Heart left ventricle (tissue), 16 donors: ENCODE results near the gene AHDC1. TPM values are rescaled to one million over a fixed set of nuclear protein-coding genes. Genes with fewer than 3 reads are reported as not detected.

Source experiments
- ATAC-seq, 4 donors: fragments of 200-7000 bp; cut with Tn5 transposase; one replicate each; pipeline ENCODE4 v1.9.1; 2020 to 2022; ENCODE audit warnings: moderate library complexity in 4 of 4, mild to moderate bottlenecking in 3 of 4, moderate number of reproducible peaks in 1 of 4
- DNase-seq, 5 donors: peaks; one replicate each; pipeline ENCODE4 v3.0.0-alpha.2; 2020
- H3K27ac ChIP-seq, 12 donors: fragments of 200-600 bp; sonication (generic) in 4 of 12; one replicate each; pipeline versions ENCODE4 v1.5.0 to v1.8.0; 2016 to 2022; ENCODE audit warnings: mild to moderate bottlenecking in 2 of 12
- H3K27me3 ChIP-seq, 9 donors: fragments of 200-600 bp; sonication (generic) in 2 of 9; one replicate each; pipeline versions ENCODE4 v1.5.1 to v1.8.0; 2016 to 2022; ENCODE audit warnings: mild to moderate bottlenecking in 3 of 9
- H3K36me3 ChIP-seq, 9 donors: fragments of 200-600 bp; sonication (generic) in 2 of 9; one replicate each; pipeline versions ENCODE4 v1.5.0 to v1.8.0; 2018 to 2022; ENCODE audit warnings: mild to moderate bottlenecking in 2 of 9
- H3K4me1 ChIP-seq, 12 donors: fragments of 200-600 bp; sonication (generic) in 4 of 12; one replicate each; pipeline versions ENCODE4 v1.5.0 to v1.8.0; 2016 to 2022; ENCODE audit warnings: mild to moderate bottlenecking in 3 of 12
- H3K4me3 ChIP-seq, 12 donors: fragments of 200-600 bp; sonication (generic) in 4 of 12; one replicate each; pipeline versions ENCODE4 v1.5.0 to v1.8.0; 2017 to 2022; ENCODE audit warnings: mild to moderate bottlenecking in 9 of 12, moderate library complexity in 4 of 12
- H3K9me3 ChIP-seq, 12 donors: fragments of 200-600 bp; sonication (generic) in 4 of 12; one replicate each; pipeline versions ENCODE4 v1.5.0 to v1.8.0; 2016 to 2022; ENCODE audit warnings: mild to moderate bottlenecking in 1 of 12
- CTCF ChIP-seq, 12 donors: fragments of 200-600 bp; sonication (generic) in 4 of 12; IDR thresholded peaks; one replicate each; pipeline versions ENCODE4 v1.5.0 to v1.8.0; 2018 to 2022; ENCODE audit warnings: antibody characterized with exemption in 12 of 12, mild to moderate bottlenecking in 5 of 12
- POLR2A ChIP-seq, 2 donors: fragments of 450-650 bp; IDR thresholded peaks; one replicate each; pipeline ENCODE4 v1.6.1; 2017; ENCODE audit warnings: antibody characterized with exemption in 2 of 2, mild to moderate bottlenecking in 2 of 2, moderate library complexity in 2 of 2
- WGBS, 4 donors: extraction: QIAGEN DNeasy Blood & Tissue Kit in 2 of 4; methylation state at CpG; one replicate each; pipeline versions ENCODE4 v1.1.5 to v1.1.7; 2013 to 2018; 5-methylcytosine and 5-hydroxymethylcytosine counted together
- intact Hi-C, 10 donors: fragments of 100-400 bp; cut with DNase I; formaldehyde crosslinking; loops; one replicate each; pipeline versions ENCODE4 v1.11.1 to v1.14.2; 2022
- polyA plus RNA-seq, 2 donors: library from polyadenylated mRNA; stranded (reverse); fragments of 200-250 nt; gene quantifications; one replicate each; pipeline ENCODE4 v1.2.3, GENCODE V29; 2013
- total RNA-seq, 9 donors: library from RNA; depleted of rRNA in 2 of 9; stranded (reverse); fragments of >200 nt in 2 of 9; fragmentation: NEBNext Ultra II Directional in 3 of 9; extraction: Animal tissue kit (Norgen Biotek cat#: 25700) in 3 of 9; gene quantifications; one replicate each; pipeline versions ENCODE4 v1.1.0 to v1.2.4, GENCODE V29; 2016 to 2023
- donor health status: ischemic (EF 13 %, LVEDD 7.1; RV severe dilation, severe dysfunction).
- donor health status: healthy with polysubstance abuse.
- donor health status: DM: no; HTN: yes; CAD: no.
- donor health status: DM: no; HTN: no; CAD: no.
- donor health status: ischemic (EF 25% LVEDD 6.9; RV normal size, moderate dysfunction).
- donor health status: ischemic (EF 25% LVEDD 5.7; RV mildly dilated, moderate dysfunction).
- donor health status: healthy.
- donor health status: DM: yes; HTN: yes; CAD: no.
- donor health status: ischemic (EF 35%, LVEDD 5.7; RV mildly dilated, moderate dysfunction).
- donor health status: nonischemic (EF 11% LVEDD 7.7; RV severe dilation, severe dysfunction).
- donor health status: DM: yes; HTN: yes; CAD: no.
- donor health status: PGD.
- donor health status: ischemic (EF 29% LVEDD 5.4; RV normal size, mild dysfunction).
- donor health status: nonischemic (EF 23%, LVEDD 6.1; RV moderate dilation, normal function).

AHDC1 gene
- total and polyA plus RNA-seq, 11 donors: 25.8 to 50.2 (median 42.1) TPM

DNA sequence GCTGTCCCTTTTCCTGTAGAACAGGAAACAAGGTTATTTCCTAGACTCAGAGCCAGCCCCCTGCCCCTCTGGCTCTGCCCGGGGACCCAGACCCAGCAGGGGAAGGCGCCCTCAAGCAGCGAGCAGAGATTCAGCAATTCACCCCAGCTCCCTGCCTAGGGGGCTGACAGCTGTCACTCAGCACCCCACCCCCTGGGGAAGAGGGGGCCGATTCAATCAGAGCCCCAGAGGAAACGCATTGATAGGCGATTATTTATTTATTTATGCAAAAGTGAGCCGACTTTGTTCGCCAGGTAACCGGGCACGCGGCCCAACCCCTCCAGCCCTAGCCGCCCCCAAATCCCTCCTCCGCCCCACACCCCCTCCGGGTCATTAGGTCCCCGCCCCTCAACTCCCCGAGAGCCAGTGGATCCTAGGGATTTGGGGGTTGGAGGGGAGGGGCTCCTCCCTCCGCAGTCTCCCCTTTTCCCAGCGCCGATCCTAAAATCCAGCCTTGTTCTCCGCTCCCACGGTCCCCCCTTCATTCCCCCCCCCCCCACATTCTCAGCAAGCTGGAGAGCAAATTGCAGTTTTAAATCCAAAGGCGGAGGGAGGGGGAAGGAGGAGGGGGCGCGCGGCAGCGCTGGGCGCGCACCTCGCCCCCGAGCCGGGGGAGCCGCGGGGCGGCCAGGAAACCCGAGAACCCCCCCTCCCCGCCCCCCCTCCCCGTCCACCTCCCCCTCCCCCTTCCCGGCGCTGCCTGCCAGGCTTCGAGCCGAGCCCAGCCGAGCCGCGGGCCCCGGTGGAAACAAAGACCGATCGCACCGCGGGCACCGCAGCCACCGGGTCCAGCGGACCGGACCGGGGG is 1.3 kb downstream of the AHDC1 start:
- 0 to 2% (median 1%) methylated on average over 14 to 52 of the region's 54 CpGs for WGBS, 4 donors
- H3K4me1 ChIP-seq: peaks cover 12 to 77% (median 55%) of the 10 kb centered on the region in 12 donors
- intact Hi-C loops: loop anchor here (1.0 to 10.0 kb wide), 15 partner anchors 27 to 200 kb away; partner anchors contain the start of gene WASF2 (in 2 of the 10)
- H3K27ac ChIP-seq: peak overlapping the region; percentile 83 to 99 (median 98)
- no peaks in the 10 kb centered on the region for H3K27me3 ChIP-seq
- H3K9me3 ChIP-seq: no peaks in the 10 kb centered on the region
- peak in 4 of 5 donors; percentile 55 to 76 (median 73) for DNase-seq
- peak overlapping the region; percentile 82 to 100 (median 96) for H3K4me3 ChIP-seq
- peak in 2 of 4 donors; percentile 1 to 20 for ATAC-seq
- TF ChIP-seq POLR2A (IDR thresholded peaks at IDR 0.05) (no peak), CTCF (IDR thresholded peaks at IDR 0.05) (peak in 1 of 12 donors; percentile 9)
- no peaks in the 10 kb centered on the region for H3K36me3 ChIP-seq

GRCh38 chr1:27601771-27602461 is 2.0 kb downstream of the AHDC1 start:
- Histone ChIP-seq H3K27me3 (no peaks in the 10 kb centered on the region), H3K4me1 (peaks cover 12 to 83% (median 62%) of the 10 kb centered on the region in 12 donors), H3K36me3 (no peaks in the 10 kb centered on the region), H3K4me3 (peak overlapping the region; percentile 82 to 100 (median 96)), H3K9me3 (no peaks in the 10 kb centered on the region), H3K27ac (peak overlapping the region; percentile 83 to 99 (median 98))
- WGBS, 4 donors: 0 to 6% (median 2%) methylated on average over 4 to 23 of the region's 23 CpGs
- ATAC-seq (peak; percentile 11 to 31 (median 27)), DNase-seq (peak; percentile 62 to 77 (median 70))
- intact Hi-C loops: loop anchor here (1.0 to 10.0 kb wide), 15 partner anchors 33 to 200 kb away; partner anchors contain the start of gene WASF2 (in 2 of the 10)
- TF ChIP-seq POLR2A (IDR thresholded peaks at IDR 0.05) (no peak), CTCF (IDR thresholded peaks at IDR 0.05) (no peak)

DNA sequence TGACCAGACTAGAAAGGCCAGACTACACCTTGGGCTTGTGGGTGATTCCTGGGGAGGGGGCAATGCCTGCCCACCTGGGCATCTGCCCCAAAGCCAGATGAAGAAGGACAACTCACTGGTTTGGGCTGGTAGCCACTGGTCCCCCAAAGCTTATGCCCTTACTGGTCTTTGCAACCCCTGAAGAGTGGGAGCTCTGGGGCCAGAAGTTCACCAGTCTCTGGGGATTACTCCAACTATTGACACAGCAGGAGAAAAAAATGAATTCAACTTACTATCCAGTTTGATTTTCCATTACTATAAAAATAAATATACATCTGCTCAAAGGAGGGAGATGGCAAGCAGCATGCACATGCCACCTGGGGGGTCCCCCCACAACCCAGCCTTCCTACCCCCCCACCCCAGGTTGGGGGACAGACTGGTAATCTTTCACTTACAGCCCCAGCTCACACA is 2.6 kb downstream of the AHDC1 start:
- DNase-seq (no peak), ATAC-seq (no peak)

More for the DNA sequence above, 2.6 kb downstream of the AHDC1 start:
- Histone ChIP-seq H3K9me3 (no peaks in the 10 kb centered on the region), H3K36me3 (no peaks in the 10 kb centered on the region), H3K4me1 (peaks cover 12 to 83% (median 68%) of the 10 kb centered on the region in 12 donors), H3K27ac (peak overlapping the region; percentile 83 to 99 (median 98)), H3K27me3 (no peaks in the 10 kb centered on the region), H3K4me3 (peak overlapping the region; percentile 82 to 100 (median 96))
- intact Hi-C loops: loop anchor here in 7 of 10 donors (2.0 to 10.0 kb wide), 9 partner anchors 41 to 199 kb away; partner anchors contain the start of gene WASF2 (in 2 of the 7)
- TF ChIP-seq POLR2A (IDR thresholded peaks at IDR 0.05): no peak
- TF ChIP-seq CTCF (IDR thresholded peaks at IDR 0.05): no peak
